Activated CD4-positive, alpha-beta T cell treated with anti-CD3 and anti-CD28 coated beads, Interleukin-2, amount 50 U/mL, for 24 hours (primary cell): ENCODE results near the gene SYNJ2.

Experiments used
- DNase-seq, 2 donors: peaks; one replicate each; pipeline ENCODE4 v3.0.0-alpha.2; 2020; ENCODE audit warnings: low read depth in 1 of 2, low spot score in 1 of 2

SYNJ2 gene

GRCh38 chr6:158040804-158041347 is 59.2 kb downstream of the SYNJ2 start:
- no peak for DNase-seq

- no peak for DNase-seq
Measured at GRCh38 chr6:158041370-158041769, 59.7 kb downstream of the SYNJ2 start.

- no peak for DNase-seq
Measured at GRCh38 chr6:158041788-158042187, 60.1 kb downstream of the SYNJ2 start.

GRCh38 chr6:158042245-158042798 is 60.7 kb downstream of the SYNJ2 start:
- DNase-seq, result no peak

GRCh38 chr6:158043008-158043407 is 61.3 kb downstream of the SYNJ2 start:
- DNase-seq, result no peak

- DNase-seq, result no peak
Measured at GRCh38 chr6:158043586-158044524, 62.2 kb downstream of the SYNJ2 start.

DNA sequence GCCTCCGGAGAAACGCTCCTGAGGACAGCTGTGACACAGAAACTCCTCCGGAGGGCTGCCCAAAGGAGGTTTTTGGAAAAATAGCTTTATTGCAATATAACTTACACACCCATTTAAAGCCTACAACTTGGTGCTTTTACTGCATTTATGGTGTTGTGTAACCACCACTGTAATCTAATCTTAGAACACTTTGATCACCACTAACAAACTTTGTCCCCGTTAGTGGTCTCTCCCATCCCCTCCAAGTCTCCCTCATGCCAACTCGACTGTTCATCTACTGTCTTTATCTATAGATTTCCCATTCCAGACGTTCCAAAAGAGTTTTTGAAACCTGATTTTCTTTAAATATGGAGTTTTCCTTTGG is 62.8 kb downstream of the SYNJ2 start:
- no peak for DNase-seq

GRCh38 chr6:158046201-158047126 is 64.8 kb downstream of the SYNJ2 start:
- DNase-seq, result peak in 1 of 2 donors; percentile 12

DNA sequence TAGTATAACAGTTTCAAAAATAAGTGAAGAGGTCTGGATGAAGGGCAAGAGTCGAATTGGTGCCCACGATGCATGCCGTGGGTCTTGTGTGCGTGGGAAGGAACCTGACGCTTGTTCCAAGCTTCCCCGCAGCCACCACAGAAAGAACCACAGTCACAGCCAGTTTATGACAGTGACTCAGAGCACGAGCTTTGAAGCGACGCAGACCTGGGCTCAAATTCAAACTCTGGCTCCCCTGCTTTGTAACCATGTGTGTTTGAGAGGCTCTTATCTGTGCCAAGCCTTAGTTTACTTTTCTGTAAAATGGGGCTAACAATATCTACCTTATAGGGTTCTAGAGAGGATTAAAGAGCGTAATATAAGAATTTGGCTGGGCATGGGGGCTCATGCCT is 65.5 kb downstream of the SYNJ2 start:
- peak in 1 of 2 donors; percentile 71 for DNase-seq

DNA sequence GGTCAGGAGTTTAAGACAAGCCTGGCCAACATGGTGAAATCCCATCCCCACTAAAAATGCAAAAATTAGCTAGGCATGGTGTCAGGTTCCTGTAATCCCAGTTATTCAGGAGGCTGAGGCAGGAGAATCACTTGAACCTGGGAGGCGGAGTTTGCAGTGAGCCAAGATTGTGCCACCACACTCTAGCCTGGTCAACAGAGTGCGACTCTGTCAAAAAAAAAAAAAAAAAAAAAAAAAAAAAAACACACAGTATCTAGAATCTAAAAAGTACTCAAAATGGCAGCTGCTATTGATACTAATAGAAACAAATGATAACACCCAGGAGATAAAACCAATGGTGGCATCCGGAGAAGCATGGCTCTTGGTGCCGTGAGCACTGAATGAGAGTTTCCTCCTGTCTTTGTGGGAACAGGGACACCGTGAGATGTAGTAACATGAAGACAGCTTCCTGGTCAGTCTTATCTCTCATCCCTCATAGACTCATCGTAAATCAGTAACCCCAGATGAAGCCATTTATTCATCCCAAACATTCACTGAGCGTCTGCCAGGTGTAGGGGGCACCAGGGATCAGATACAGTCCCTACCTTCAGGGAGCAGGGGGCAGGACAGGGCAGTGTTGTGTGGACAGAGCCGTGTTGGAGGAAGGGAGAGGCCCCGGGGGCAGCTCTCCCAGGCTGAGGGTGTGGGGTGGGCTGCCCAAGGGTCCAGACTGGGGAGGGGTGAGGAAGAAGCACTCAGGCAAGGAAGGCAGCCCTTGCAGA is 66.1 kb downstream of the SYNJ2 start:
- DNase-seq, result no peak

DNA sequence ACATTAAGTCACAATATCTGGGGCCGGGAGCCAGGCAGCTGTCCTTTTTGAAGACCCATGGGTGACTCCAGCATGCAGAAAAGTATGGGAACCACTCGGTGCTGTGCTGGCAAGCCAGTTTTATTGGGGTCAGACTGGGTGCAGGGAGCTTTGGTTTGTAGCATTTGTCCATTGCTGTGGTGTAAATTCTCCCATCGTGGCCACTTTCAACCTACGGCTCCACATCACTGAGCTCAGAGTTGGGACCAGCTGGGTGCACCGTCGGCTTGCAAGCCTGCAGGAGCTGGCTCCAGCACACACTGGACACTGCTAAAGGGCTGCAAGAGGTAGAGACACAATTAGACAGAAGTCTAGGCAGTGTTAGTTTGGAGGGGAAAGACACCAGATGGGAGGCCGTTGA is 66.9 kb downstream of the SYNJ2 start:
- DNase-seq, result no peak

DNA sequence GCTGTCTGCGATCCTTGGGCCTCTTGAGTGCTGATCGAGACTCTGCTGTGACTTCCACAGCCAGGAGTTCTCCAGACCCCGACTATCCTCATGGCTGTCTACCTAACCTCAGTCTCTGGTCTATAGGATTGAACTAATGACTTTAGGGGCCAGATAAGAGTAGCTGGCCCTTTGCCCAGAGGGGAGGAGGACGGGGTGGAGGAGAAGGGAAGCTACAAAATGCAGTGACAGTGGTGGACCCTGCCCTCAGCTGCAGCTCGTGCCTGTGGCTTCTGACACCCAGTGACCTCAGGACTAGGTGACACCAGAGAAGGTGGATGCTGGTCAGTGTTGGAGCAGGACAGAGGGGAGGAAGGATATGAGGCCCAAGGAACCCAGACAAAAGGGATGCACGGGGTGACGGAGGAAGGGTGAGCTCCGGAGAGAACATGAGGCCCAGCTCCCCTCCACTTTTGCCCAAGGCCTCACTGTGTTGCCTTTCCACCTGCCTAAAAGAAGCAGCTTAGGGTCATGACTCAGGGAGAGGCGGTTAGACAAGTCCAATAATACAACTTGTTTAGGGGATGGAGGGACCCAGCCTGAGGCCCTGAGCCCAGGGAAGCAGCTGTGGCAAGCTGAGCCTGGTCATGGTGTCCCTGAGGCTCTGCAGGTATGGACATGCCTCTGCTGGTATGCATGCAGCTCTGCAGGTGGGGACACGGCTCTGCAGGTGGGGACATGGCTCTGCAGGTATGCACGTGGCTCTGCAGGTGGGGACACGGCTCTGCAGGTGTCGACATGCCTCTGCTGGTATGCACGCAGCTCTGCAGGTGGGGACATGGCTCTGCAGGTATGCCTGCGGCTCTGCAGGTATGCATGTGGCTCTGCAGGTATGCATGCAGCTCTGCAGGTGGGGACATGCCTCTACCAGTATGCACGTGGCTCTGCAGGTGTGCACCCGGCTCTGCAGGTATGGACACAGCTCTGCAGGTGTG is 67.7 kb downstream of the SYNJ2 start:
- DNase-seq, result no peak

DNA sequence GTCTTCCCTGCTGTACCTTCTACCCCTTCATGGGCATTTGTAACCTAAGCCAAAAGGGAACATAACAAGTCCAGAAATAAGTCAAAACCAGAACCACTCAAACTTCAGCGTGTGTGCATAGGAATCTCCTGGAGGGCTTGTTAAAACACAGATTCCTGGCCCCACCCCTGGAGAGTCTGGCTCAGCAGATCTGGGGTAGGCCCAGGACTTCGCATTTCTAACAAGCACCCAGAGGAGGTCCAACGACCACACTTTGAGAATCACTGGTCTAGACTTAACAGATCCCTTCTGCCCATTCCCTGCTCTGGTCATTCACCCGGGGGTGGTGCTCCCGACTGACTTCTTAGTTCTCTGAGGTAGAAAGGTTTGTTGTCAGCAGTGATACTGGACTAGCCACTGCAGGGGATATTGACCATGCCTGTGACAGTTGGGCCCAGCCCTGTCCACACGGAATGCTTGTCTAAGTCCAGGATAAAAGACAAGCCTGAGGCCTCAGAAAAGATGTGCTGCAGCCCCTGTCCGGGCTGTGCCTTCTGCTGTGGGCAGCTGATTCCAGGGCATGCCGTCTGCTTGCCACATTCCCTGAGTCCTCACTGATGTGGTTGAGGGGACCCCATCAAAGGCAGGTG is 68.6 kb downstream of the SYNJ2 start:
- DNase-seq, result no peak

- no peak for DNase-seq
Measured at GRCh38 chr6:158050955-158051354, 69.3 kb downstream of the SYNJ2 start.

DNA sequence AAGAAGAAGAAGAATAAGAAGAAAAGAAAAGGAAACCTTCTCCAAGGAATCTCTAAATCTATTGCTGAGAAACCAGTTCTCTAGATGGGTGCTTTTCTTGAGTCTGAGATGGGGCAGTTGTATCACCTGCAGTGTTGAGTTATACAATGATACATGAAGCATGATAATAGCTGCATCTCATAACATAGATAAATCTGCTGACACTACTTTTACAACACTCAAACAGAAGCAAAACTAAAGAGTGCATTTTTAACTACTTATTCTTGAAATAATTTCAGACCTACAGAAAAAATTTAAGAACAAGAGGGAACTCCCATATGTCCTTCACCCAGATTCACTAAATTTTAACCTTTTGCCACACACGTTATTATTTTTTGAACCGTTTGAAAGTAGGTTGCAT is 70.3 kb downstream of the SYNJ2 start:
- DNase-seq, result no peak

DNA sequence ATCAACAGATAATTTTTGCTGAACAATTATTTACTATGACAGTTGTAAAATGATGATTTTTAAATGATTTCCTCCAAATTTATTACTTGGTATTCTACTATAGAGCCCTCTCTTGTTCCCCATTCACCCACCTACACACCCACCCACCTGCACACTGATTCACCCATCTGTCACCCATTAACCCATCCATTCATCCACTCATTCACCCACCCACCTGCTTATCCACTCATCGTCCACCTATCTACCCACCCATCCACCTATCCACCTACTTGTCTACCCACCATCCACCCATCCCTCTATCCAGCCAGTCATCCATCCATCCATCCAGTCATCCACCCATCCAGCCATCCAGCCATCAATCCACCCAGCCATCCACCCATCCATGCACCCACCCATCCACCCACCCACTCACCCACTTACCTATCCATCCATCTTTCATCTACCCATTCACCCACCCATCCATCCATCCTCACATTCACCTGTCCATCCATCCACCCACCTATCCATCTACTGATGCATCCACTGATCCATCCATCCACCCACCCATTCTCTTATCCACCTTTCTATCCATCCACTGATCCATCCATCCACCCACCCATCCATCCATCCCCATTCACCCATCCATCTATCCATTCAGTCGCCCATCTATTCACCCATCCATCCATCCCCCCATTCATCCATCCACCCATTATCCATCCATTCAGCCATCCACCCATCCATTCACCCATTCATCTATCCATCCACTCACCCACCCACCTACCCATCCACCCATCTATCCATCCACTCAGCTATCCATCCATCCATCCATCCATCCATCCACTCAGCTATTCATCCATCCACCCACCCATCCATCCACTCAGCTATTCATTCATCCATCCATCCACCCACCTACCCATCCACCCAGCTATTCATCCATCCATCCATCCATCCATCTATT is 72.0 kb downstream of the SYNJ2 start:
- DNase-seq, result no peak

DNA sequence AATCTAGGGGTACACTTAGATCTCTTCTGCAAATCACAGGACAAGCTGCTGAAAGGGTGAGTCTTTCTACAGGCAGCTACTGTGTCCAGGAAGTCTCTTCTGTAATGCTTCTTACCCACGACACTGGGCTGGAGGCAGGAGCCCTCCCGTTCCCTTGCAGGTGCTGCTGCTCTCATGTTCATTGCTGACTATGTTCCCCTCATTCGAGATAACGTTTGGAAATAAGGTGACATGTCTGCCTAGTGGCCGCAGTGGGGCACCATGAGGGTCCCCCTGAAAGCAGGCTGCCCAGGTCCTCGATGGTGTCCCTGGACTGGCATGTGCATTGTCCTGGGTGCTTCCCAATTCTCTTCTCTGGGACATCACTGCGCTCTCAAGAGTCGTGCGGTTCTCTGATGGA is 74.7 kb downstream of the SYNJ2 start:
- DNase-seq, result no peak

DNA sequence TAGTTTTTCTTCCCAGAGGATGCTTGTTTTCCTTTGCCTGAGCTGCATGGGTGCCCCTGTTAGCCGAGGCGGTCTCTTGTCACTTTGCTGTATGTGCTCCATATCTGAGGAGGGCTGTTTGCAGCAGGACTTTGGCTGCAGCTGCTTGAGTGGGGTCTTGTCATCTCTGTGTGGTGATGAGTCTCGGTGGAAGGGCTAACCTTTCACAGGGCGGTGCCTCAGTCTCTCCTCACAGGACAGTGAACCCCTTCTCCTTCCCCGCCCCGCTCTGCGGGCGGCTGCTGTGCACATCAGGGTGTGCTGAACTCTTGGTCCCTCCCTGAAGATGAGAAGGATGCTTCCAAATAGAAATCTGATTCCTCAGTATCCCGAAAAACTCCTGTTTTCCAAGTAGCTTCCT is 75.1 kb downstream of the SYNJ2 start:
- no peak for DNase-seq
